HG03064 (cell line): ENCODE results near the gene FGF18.
"Not testable (repeated sequence)": the region's sequence is repeated elsewhere in the genome, so short reads cannot be mapped to it uniquely, and the experiment has no call there.

ENCODE experiments used
- ATAC-seq: cut with Tn5 transposase; IDR thresholded peaks from one replicate; pipeline ENCODE4 v1.9.1; 2021; ENCODE audit warnings: low read depth; ENCODE audit not compliant: unreplicated experiment

Gene FGF18

GRCh38 chr5:171398660-171399059, 20.8 kb upstream of the FGF18 start:
- not testable (repeated sequence) for ATAC-seq

GRCh38 chr5:171400169-171400568, 19.3 kb upstream of the FGF18 start:
- no peak for ATAC-seq

- no peak for ATAC-seq
Observed at GRCh38 chr5:171401167-171401947, 18.1 kb upstream of the FGF18 start.

- ATAC-seq: not testable (repeated sequence)
Observed at GRCh38 chr5:171402751-171403150, 16.7 kb upstream of the FGF18 start.

- ATAC-seq: no peak
Observed at GRCh38 chr5:171405615-171406014, 13.8 kb upstream of the FGF18 start.

- ATAC-seq: no peak
Observed at GRCh38 chr5:171407234-171407633, 12.2 kb upstream of the FGF18 start.

- ATAC-seq: no peak
Observed at GRCh38 chr5:171409164-171410136, 10.0 kb upstream of the FGF18 start.

- ATAC-seq: no peak
Observed at GRCh38 chr5:171410181-171410580, 9.3 kb upstream of the FGF18 start.

GRCh38 chr5:171412186-171412585, 7.3 kb upstream of the FGF18 start:
- no peak for ATAC-seq

GRCh38 chr5:171413153-171413910, 6.1 kb upstream of the FGF18 start:
- ATAC-seq: no peak

GRCh38 chr5:171413993-171414392, 5.5 kb upstream of the FGF18 start:
- ATAC-seq: not testable (repeated sequence)

GRCh38 chr5:171415115-171415730, 4.2 kb upstream of the FGF18 start:
- no peak for ATAC-seq

GRCh38 chr5:171416160-171417049, 3.0 kb upstream of the FGF18 start:
- ATAC-seq: no peak

GRCh38 chr5:171418316-171418981, 998 bp upstream of the FGF18 start:
- peak; percentile 63 for ATAC-seq

GRCh38 chr5:171419688-171420430, 412 bp downstream of the FGF18 start:
- ATAC-seq: no peak

GRCh38 chr5:171420431-171421241, 1.2 kb downstream of the FGF18 start:
- no peak for ATAC-seq
